GM10847 (cell line): ENCODE measurements around the gene WDR91.

Source experiments
- POLR2A ChIP-seq: IDR thresholded peaks from 2 replicates; pipeline ENCODE4 v1.6.1; 2011; ENCODE audit not compliant: insufficient read length; ENCODE audit errors: extremely low read depth

Gene WDR91

GRCh38 chr7:135208102-135208793 is 3.1 kb downstream of the WDR91 start:
- no peak for TF ChIP-seq POLR2A

- TF ChIP-seq POLR2A = peak; percentile 18
Observed at GRCh38 chr7:135207406-135208101, 3.8 kb downstream of the WDR91 start.

DNA sequence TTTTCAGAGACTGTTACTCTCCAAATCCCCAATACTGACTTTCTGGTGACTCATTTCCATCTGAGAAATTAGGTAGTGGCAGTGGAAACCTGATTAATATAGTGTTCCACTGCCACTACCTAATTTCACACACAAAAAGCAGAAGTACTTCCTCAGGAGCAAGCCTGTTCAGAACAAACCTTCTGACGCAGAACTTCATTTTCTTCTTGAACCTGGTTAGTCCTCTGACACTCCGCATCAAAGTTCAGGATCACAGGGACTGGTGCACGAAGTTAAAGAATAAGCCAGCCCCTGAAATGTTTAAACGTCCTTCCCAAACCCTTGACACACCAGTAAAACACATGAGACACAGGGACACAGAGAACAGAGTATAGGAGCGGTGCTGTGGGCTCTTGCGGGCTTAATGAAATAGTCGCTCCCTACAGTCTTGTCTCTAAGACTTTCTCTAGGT is 4.4 kb downstream of the WDR91 start:
- no peak for TF ChIP-seq POLR2A

- no peak for TF ChIP-seq POLR2A
Observed at GRCh38 chr7:135205850-135206249, 5.5 kb downstream of the WDR91 start.

DNA sequence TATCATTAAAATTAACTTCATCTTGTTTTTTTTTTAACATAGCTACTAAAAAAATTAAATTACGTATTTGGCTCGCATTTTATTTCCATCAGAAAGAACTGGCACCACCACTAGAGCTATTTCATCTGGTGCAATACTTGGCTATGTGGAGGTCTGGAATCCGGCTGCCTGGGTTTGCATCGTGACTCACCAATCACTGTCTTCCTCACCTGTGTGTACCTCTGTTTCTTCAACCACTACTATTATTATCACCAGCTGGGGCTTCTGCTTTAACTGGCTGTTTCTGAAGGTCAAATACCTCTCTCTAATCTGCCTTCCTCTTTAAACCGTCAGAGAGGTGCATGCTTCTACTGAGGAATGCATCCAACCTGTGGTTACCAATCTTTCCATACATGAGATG is 6.5 kb downstream of the WDR91 start:
- no peak for TF ChIP-seq POLR2A

GRCh38 chr7:135204341-135204749 is 7.0 kb downstream of the WDR91 start:
- TF ChIP-seq POLR2A = no peak

DNA sequence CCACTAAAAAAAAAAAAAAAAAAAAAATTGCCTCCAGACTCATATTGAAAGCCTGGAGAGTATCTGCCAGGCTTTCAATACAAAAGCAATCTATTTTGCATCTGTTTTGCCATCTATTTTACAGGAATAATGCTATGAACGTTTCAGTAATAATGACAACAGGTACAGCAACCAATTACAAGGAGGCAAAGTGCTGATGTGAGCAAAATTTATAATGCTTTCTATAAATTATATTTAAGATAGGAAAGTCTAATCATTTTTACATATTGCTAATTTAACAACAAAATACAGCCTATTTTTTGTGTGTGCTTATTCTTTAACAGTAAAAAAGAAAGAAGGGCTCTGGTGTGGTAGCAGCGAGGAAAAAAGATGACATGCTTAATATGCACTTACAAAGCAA is 10.0 kb downstream of the WDR91 start:
- TF ChIP-seq POLR2A = no peak

DNA sequence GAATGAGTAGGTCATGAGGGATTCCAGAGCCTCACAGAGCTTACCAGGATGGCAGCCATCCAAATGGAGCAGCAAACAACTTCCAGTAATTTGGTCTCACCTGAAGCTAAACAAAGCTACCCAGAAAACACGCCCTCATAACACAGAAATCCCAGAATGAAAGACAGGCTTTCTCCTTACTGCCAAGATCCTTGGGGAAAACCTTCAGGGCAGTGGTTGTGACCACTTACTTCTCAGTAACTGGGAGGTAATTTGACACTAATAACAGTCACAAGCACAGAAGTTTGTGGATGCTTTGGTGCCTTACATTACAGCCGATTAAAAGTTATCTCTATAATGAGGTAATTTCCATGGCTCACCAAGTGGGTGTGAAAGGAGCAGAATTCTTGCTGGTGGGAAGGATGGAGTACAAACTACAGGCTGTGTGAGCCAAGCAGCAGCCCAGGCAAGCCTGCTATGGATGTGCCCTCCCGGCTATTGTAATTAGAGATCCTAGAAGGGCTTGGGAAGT is 10.4 kb downstream of the WDR91 start:
- TF ChIP-seq POLR2A = no peak

DNA sequence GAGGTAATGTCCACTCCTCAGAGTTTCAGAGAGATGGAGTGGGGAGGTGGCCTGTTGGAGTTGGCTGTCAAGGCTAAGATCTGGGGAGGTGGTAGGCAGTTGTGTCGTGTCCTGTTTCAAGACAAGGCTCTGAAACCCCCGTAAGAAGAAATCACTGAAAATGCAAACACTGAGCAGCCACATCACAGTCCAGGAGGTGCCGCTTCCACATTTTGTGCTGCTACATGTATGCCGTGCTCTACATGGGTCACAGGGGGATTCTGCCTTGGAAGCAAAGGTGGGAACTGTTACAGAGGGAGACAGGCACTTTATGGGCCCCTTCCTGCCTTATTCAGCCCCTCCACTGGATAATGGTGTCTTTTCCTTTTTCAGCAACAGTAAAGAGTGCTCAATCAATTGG is 11.9 kb downstream of the WDR91 start:
- TF ChIP-seq POLR2A = no peak

DNA sequence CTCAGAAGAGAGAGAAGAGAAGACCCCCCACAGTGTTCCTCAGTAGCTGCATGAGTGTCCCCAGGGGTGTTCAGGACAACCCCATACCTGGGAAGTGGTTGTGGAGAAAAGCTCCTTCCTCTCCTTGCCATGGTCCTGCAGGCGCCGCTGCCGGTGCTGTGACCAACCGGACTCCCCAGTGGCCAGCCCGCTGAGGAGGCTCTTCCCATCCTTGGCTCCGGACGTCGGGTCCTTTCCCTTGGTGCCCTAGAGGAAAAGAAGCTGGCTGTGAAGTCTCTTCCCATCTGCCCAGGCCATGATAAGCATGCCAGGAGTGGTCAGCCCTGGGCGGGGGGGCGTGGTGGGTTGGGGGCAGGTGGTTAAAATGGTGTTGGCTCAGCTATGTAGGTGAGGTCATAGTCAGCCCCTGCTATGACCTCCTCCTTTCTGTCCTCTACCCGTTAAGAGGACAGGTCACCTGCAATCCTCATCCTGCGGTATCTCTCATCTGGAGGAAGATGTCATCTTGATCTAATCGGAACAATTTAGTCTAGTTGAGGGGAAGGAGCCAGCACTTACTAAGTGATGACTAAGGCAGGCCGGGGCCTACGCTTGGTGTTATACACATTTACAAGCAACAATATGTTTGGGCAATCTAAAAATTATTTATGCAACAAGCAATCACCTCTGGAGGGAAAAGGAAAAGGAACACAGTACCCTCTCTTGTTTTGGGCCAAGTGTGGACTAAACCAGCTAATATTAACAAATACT is 13.2 kb downstream of the WDR91 start:
- no peak for TF ChIP-seq POLR2A

DNA sequence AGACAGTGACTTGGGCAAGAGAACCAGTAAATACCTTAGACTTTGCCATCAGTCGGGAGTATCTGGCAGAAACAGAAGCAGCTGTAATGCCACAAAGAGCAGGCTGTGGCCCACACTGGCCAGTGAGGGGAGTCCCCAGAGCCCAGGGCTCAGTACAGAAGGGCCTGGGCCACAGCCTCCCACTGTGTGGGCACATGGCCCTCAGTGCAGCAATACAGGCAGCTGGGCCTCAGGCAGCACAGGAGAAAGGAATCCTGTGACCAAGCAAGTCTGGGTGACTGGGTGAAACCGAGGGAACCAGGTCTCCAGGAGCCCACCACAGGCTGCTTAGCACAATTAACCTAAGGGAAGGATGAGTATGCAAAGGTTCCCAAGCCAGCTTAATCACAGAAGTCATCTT is 14.0 kb downstream of the WDR91 start:
- TF ChIP-seq POLR2A = no peak

- no peak for TF ChIP-seq POLR2A
Observed at GRCh38 chr7:135195968-135196629, 15.2 kb downstream of the WDR91 start.

DNA sequence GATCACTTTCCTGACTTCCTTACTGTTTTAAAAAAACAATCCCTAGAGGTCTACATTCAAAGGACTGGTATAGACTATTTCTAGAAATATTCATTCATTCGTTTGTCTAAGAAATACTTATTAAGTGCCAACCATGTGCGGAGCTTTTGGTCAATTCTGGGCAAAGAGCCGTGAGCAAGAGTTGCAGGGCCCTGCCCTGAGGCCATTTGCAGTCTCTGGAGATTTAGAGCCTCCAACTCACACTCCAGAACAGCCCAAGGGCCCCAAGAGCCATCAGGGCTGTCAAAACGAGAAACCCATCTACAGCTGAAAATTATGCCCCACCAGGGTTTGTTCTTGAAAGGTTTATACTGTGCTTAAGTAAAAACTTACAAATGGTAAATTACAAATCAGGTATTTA is 16.2 kb downstream of the WDR91 start:
- TF ChIP-seq POLR2A = no peak

GRCh38 chr7:135194494-135195095 is 16.7 kb downstream of the WDR91 start:
- no peak for TF ChIP-seq POLR2A

GRCh38 chr7:135193615-135194081 is 17.7 kb downstream of the WDR91 start:
- TF ChIP-seq POLR2A = no peak
